Left lung (tissue), 10 donors: ENCODE data around the gene TOMM6. TPM values are rescaled to one million over a fixed set of nuclear protein-coding genes. Genes with fewer than 3 reads are reported as not detected.

Experiments
- ATAC-seq: fragments of 200-7000 bp; cut with Tn5 transposase; one replicate; pipeline ENCODE4 v1.9.1; 2020; ENCODE audit warnings: moderate library complexity
- DNase-seq, 4 donors: peaks; one replicate each; pipeline ENCODE4 v3.0.0-alpha.2; 2013 to 2020
- H3K27ac ChIP-seq, 2 donors: fragments of 200-600 bp; sonication (generic) in 1 of 2; one replicate each; pipeline versions ENCODE4 v1.5.0 to v1.8.0; 2020 to 2021
- H3K27me3 ChIP-seq, 2 donors: fragments of 200-600 bp; sonication (generic) in 1 of 2; one replicate each; pipeline versions ENCODE4 v1.5.0 to v1.8.0; 2020 to 2021
- H3K36me3 ChIP-seq, 2 donors: fragments of 200-600 bp; sonication (generic) in 1 of 2; one replicate each; pipeline versions ENCODE4 v1.5.0 to v1.8.0; 2020 to 2021
- H3K4me1 ChIP-seq, 2 donors: fragments of 200-600 bp; one replicate each; pipeline ENCODE4 v1.8.0; 2021
- H3K4me3 ChIP-seq, 2 donors: fragments of 200-600 bp; sonication (generic) in 1 of 2; one replicate each; pipeline versions ENCODE4 v1.5.0 to v1.8.0; 2020 to 2021; ENCODE audit warnings: mild to moderate bottlenecking in 1 of 2
- H3K9me3 ChIP-seq, 2 donors: fragments of 200-600 bp; sonication (generic) in 1 of 2; one replicate each; pipeline versions ENCODE4 v1.5.0 to v1.8.0; 2020 to 2021
- intact Hi-C, 2 donors: fragments of 100-400 bp; cut with DNase I; formaldehyde crosslinking; loops; one replicate each; pipeline versions ENCODE4 v1.11.2 to v1.14.2; 2022
- polyA plus RNA-seq, 6 donors: library from polyadenylated mRNA; unstranded; fragments of 120-200 nt; gene quantifications; one replicate each; pipeline ENCODE4 v1.2.1, GENCODE V29; 2013; ENCODE audit not compliant: insufficient read length in 6 of 6
- total RNA-seq, 2 donors: library from RNA; stranded (reverse); fragmentation: NEBNext Ultra II Directional; extraction: Animal tissue kit (Norgen Biotek cat#: 25700); gene quantifications; one replicate each; pipeline ENCODE4 v1.2.1, GENCODE V29; 2021
- TF ChIP-seq, protein P1 (sequence below), 2 donors: fragments of 200-600 bp; sonication (generic) in 1 of 2; IDR thresholded peaks; one replicate each; pipeline versions ENCODE4 v1.5.0 to v1.8.0; 2021; ENCODE audit warnings: antibody characterized with exemption in 2 of 2
- donor health status: DM: no; HTN: yes; CAD: no.
- donor health status: DM: no; HTN: no; CAD: no.

The TOMM6 gene
- total and polyA plus RNA-seq, 8 donors = 169 to 203 (median 188) TPM

GRCh38 chr6:41836022-41836659 is 48.6 kb downstream of the TOMM6 start:
- intact Hi-C loops = no loop called here
- H3K4me1 ChIP-seq = no peaks in the 10 kb centered on the region
- H3K4me3 ChIP-seq = no peak overlapping the region
- DNase-seq (no peak), ATAC-seq (peak; percentile 18)
- H3K36me3 ChIP-seq = no peaks in the 10 kb centered on the region
- TF ChIP-seq, protein P1, sequence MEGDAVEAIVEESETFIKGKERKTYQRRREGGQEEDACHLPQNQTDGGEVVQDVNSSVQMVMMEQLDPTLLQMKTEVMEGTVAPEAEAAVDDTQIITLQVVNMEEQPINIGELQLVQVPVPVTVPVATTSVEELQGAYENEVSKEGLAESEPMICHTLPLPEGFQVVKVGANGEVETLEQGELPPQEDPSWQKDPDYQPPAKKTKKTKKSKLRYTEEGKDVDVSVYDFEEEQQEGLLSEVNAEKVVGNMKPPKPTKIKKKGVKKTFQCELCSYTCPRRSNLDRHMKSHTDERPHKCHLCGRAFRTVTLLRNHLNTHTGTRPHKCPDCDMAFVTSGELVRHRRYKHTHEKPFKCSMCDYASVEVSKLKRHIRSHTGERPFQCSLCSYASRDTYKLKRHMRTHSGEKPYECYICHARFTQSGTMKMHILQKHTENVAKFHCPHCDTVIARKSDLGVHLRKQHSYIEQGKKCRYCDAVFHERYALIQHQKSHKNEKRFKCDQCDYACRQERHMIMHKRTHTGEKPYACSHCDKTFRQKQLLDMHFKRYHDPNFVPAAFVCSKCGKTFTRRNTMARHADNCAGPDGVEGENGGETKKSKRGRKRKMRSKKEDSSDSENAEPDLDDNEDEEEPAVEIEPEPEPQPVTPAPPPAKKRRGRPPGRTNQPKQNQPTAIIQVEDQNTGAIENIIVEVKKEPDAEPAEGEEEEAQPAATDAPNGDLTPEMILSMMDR (IDR thresholded peaks at IDR 0.05) = no peak
- H3K9me3 ChIP-seq = no peaks in the 10 kb centered on the region
- H3K27ac ChIP-seq = no peak overlapping the region
- H3K27me3 ChIP-seq = no peaks in the 10 kb centered on the region

- no peaks in the 10 kb centered on the region for H3K4me1 ChIP-seq
- TF ChIP-seq, protein P1 (IDR thresholded peaks at IDR 0.05) = no peak
- intact Hi-C loops = no loop called here
- no peaks in the 10 kb centered on the region for H3K9me3 ChIP-seq
- H3K4me3 ChIP-seq = no peak overlapping the region
- no peaks in the 10 kb centered on the region for H3K36me3 ChIP-seq
- H3K27ac ChIP-seq = no peak overlapping the region
- H3K27me3 ChIP-seq = no peaks in the 10 kb centered on the region
- DNase-seq (no peak), ATAC-seq (no peak)
These were observed 49.2 kb downstream of the TOMM6 start for GRCh38 chr6:41836660-41837052.

Other genes with a start within 250 kb of the TOMM6 start
- 10 to 100 TPM; 26.9 to 33.7 TPM for gene FOXP4, start 241.3 kb upstream of the TOMM6 start, total RNA-seq
- 10 to 100 TPM; 52.4 to 77.9 (median 64.6) TPM for gene FOXP4, start 241.3 kb upstream of the TOMM6 start, polyA plus RNA-seq
- gene MDFI, start 149.2 kb upstream of the TOMM6 start, total RNA-seq = 10 to 100 TPM; 25.9 to 45.9 TPM
- 100 to 1,000 TPM in 5 of 6 donors, 10 to 100 TPM in 1; 95.5 to 139 (median 120) TPM for gene MDFI, start 149.2 kb upstream of the TOMM6 start, polyA plus RNA-seq
- 10 to 100 TPM; 22.0 to 37.0 TPM for gene TFEB, start 52.1 kb upstream of the TOMM6 start, total RNA-seq
- 10 to 100 TPM in 2 of 6 donors, 1 to 10 TPM in 4; 7.6 to 12.9 (median 9.1) TPM for gene TFEB, start 52.1 kb upstream of the TOMM6 start, polyA plus RNA-seq
- gene PGC, start 40.3 kb upstream of the TOMM6 start, total RNA-seq = 100 to 1,000 TPM; 175 to 266 TPM
- 1 to 10 TPM; 5.4 to 9.9 (median 7.4) TPM for gene PGC, start 40.3 kb upstream of the TOMM6 start, polyA plus RNA-seq
- gene FRS3, start 7.8 kb upstream of the TOMM6 start, total RNA-seq = 1 to 10 TPM; 5.3 to 5.7 TPM
- gene FRS3, start 7.8 kb upstream of the TOMM6 start, polyA plus RNA-seq = 10 to 100 TPM in 2 of 6 donors, 1 to 10 TPM in 4; 8.0 to 10.9 (median 9.8) TPM
- 10 to 100 TPM in 1 of 2 donors, 1 to 10 TPM in 1; 7.9 to 13.1 TPM for gene PRICKLE4, start 6.9 kb upstream of the TOMM6 start, total RNA-seq
- gene PRICKLE4, start 6.9 kb upstream of the TOMM6 start, polyA plus RNA-seq = 10 to 100 TPM in 3 of 6 donors, 1 to 10 TPM in 3; 4.5 to 13.7 (median 10.3) TPM
- 1 to 10 TPM; 3.8 to 4.3 TPM for gene USP49, start 107.7 kb downstream of the TOMM6 start, total RNA-seq
- 10 to 100 TPM; 12.7 to 16.4 (median 14.2) TPM for gene USP49, start 107.7 kb downstream of the TOMM6 start, polyA plus RNA-seq
- 10 to 100 TPM; 19.7 to 26.9 TPM for gene MED20, start 133.4 kb downstream of the TOMM6 start, total RNA-seq
- 10 to 100 TPM; 23.8 to 32.1 (median 29.6) TPM for gene MED20, start 133.4 kb downstream of the TOMM6 start, polyA plus RNA-seq
- 10 to 100 TPM; 12.6 to 23.4 TPM for gene BYSL, start 133.8 kb downstream of the TOMM6 start, total RNA-seq
- 10 to 100 TPM; 21.4 to 24.9 (median 24.3) TPM for gene BYSL, start 133.8 kb downstream of the TOMM6 start, polyA plus RNA-seq
- gene CCND3, start 154.1 kb downstream of the TOMM6 start, total RNA-seq = 100 to 1,000 TPM; 148 to 153 TPM
- gene CCND3, start 154.1 kb downstream of the TOMM6 start, polyA plus RNA-seq = 10 to 100 TPM; 37.5 to 50.3 (median 44.8) TPM